Measurements from ENCODE around the gene ATXN1.

- no peak for TF ChIP-seq SMC3 (conservative IDR thresholded peaks at IDR 0.05; ENCODE audit: poor library complexity)
- TF ChIP-seq POLR2AphosphoS5 (IDR thresholded peaks at IDR 0.05), result no peak
- no peak for TF ChIP-seq EZH2 (IDR thresholded peaks at IDR 0.05; ENCODE audit: borderline replicate concordance, insufficient read depth, low read length, poor library complexity, severe bottlenecking)
- no peak for TF ChIP-seq CTCF (IDR thresholded peaks at IDR 0.05; ENCODE audit: poor library complexity, severe bottlenecking)
- TF ChIP-seq RAD21 (conservative IDR thresholded peaks at IDR 0.05), result no peak
- TF ChIP-seq TAF1 (IDR thresholded peaks at IDR 0.05; ENCODE audit: low read depth), result no peak
- TF ChIP-seq EP300 (conservative IDR thresholded peaks at IDR 0.05; ENCODE audit: poor library complexity, severe bottlenecking), result no peak
Observed at GRCh38 chr6:16722630-16723029, 38.6 kb downstream of the ATXN1 start.

All from neural cell (in vitro differentiated cells).